GM10847 (cell line): ENCODE measurements around the gene RBFOX2.

Experiments used
- POLR2A ChIP-seq: IDR thresholded peaks from 2 replicates; pipeline ENCODE4 v1.6.1; 2011; ENCODE audit not compliant: insufficient read length; ENCODE audit errors: extremely low read depth

RBFOX2 gene

GRCh38 chr22:36016684-36017083, 11.9 kb downstream of the RBFOX2 start:
- no peak for TF ChIP-seq POLR2A

- no peak for TF ChIP-seq POLR2A
Observed at GRCh38 chr22:36015811-36016529, 12.7 kb downstream of the RBFOX2 start.

- no peak for TF ChIP-seq POLR2A
Observed at GRCh38 chr22:36015155-36015810, 13.3 kb downstream of the RBFOX2 start.

GRCh38 chr22:36014546-36015074, 14.0 kb downstream of the RBFOX2 start:
- TF ChIP-seq POLR2A: no peak

DNA sequence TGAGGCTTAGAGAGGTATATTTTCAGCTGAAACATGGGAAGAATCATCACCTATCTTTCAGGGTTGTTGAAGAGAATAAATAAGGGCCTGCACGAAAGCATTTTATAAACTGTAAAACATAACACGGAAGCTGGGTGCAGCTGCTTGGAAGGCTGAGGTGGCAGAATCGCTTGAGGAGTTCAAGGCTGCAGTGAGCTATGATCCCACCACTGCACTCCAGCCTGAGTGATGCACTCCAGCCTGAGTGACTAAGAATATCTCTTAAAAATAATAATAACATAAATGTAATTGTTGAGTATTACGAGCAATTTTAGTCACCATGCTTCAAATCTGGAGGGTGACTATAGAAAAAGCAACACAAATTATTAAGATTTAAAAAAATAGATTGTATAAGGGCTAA, 16.3 kb downstream of the RBFOX2 start:
- no peak for TF ChIP-seq POLR2A

DNA sequence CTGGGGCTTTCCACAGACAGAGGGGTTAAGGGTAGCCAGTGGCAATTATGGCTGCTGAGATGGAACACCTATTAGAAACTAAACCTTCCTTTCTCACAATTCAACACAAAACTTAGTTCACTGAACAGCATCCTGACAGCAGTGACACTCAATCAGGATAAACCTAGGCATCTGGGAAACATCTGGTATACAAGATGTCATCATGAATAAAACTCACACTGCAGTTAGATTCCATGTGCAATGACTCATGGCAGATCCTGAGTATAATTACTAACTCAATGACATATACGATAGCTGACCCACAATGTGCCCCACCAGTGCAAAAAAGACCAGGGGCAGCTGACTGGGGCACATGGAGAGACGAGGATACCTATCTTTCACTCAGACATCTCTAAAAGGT, 17.7 kb downstream of the RBFOX2 start:
- no peak for TF ChIP-seq POLR2A

GRCh38 chr22:36010090-36010489, 18.5 kb downstream of the RBFOX2 start:
- TF ChIP-seq POLR2A: no peak

GRCh38 chr22:36009085-36009484, 19.5 kb downstream of the RBFOX2 start:
- no peak for TF ChIP-seq POLR2A

- TF ChIP-seq POLR2A: no peak
Observed at GRCh38 chr22:36008565-36008964, 20.1 kb downstream of the RBFOX2 start.

DNA sequence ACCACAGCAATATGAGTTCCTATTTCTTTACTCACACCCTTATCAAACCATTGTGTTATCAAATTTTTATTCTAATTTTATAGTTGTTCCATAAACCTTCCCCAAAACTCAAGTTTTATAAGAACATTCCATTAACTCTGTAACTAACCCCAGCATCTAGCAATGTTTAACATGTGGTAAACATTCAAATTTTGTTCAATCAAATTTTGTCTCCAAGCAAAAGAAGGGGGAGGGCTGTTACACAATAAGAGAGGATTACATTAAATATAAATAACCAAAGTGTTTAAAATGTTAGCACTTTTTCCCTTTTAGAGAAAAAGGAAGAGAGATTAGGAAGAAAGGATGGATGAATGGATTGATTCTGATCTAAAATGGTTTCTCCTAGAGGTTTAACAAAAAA, 20.5 kb downstream of the RBFOX2 start:
- TF ChIP-seq POLR2A: no peak

DNA sequence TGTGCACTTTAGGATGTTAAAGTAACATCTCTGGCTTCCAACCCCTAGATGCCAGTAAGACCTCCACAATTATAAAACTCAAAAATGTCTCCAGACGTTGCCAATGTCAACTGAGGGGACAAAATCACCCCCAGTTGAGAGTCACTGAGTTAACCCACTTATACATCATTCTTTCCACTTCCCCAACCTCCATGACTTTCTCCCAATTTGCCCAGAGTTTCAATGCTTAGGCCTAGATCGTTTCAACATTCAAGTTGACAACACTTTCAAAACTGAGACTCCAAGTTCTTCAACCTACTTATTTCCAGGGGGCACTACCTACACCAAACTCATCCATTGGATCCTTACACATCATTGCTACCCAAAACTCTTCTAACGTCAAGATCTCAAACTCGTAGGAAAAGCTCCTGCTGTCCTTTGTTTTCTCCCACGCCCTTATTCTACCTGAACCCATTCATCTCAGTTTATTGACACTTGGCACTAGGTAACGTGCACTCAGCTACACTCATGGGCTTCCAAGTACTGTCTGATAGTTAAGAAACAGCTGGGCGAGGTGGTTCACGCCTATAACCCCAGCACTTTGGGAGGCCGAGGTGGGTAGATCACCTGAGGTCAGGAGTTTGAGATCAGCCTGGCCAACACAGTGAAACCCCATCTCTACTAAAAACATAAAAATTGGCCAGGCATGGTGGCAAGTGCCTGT, 24.5 kb downstream of the RBFOX2 start:
- no peak for TF ChIP-seq POLR2A

- TF ChIP-seq POLR2A: no peak
Observed at GRCh38 chr22:36002718-36003260, 25.8 kb downstream of the RBFOX2 start.

GRCh38 chr22:36002084-36002483, 26.5 kb downstream of the RBFOX2 start:
- TF ChIP-seq POLR2A: no peak

- no peak for TF ChIP-seq POLR2A
Observed at GRCh38 chr22:35998748-35999147, 29.9 kb downstream of the RBFOX2 start.

GRCh38 chr22:35997438-35997837, 31.2 kb downstream of the RBFOX2 start:
- no peak for TF ChIP-seq POLR2A

GRCh38 chr22:35996596-35996995, 32.0 kb downstream of the RBFOX2 start:
- no peak for TF ChIP-seq POLR2A

DNA sequence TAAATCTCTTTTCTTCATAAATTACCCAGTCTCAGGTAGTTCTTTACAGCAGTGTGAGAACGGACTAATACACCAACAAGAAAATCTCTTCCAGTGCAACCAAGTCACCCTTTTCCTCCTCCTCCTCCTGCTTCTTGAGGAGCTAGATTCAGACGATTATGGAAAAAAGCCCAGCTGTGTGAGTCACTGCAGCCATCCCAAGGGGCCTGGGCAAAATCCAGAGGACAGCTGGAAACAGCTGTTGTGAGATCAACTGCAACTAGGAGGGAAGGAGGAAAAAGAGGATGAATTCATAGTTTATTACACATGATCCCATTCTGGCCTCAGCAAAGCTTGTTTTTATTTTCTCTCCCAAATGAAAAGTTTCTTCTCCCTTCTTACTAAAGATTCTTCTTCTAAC, 32.9 kb downstream of the RBFOX2 start:
- no peak for TF ChIP-seq POLR2A
